ENCODE measurements around the gene PDS5A. TPM values are rescaled to one million over a fixed set of nuclear protein-coding genes. Genes with fewer than 3 reads are reported as not detected.

PDS5A gene
- total RNA-seq, 4 donors from 2014 or later, result 42.9 to 107 (median 68.9) TPM

DNA sequence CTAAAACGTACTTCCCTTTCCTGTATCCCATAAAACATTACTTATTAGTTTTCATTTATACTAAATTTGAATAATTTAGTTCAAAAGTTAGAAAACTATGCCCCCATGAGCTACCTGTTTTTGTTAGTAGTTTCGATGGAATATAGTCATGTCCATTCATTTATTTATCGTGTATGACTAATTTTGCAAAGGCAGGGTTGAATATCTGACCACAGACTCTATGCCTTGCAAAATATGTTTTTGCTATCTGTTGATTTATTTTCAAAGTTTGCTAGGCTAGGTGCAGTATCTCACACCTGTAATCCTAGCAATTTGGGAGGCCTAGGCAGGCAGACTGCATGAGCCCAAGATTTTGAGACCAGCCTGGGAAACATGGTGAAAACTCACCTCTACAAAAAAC lies 78.4 kb downstream of the PDS5A start:
- Histone ChIP-seq H3K27ac (no peak overlapping the region), H3K27me3 (no peaks in the 10 kb centered on the region), H3K4me3 (no peak overlapping the region), H3K4me1 (no peaks in the 10 kb centered on the region), H3K9me3 (no peaks in the 10 kb centered on the region), H3K36me3 (no peaks in the 10 kb centered on the region)
- no peak for DNase-seq
- intact Hi-C loops (cut with DNase I; ENCODE audit: low total_unique reads), result no loop called here
- no peak for TF ChIP-seq POLR2A (IDR thresholded peaks at IDR 0.05)
- TF ChIP-seq, protein P1, sequence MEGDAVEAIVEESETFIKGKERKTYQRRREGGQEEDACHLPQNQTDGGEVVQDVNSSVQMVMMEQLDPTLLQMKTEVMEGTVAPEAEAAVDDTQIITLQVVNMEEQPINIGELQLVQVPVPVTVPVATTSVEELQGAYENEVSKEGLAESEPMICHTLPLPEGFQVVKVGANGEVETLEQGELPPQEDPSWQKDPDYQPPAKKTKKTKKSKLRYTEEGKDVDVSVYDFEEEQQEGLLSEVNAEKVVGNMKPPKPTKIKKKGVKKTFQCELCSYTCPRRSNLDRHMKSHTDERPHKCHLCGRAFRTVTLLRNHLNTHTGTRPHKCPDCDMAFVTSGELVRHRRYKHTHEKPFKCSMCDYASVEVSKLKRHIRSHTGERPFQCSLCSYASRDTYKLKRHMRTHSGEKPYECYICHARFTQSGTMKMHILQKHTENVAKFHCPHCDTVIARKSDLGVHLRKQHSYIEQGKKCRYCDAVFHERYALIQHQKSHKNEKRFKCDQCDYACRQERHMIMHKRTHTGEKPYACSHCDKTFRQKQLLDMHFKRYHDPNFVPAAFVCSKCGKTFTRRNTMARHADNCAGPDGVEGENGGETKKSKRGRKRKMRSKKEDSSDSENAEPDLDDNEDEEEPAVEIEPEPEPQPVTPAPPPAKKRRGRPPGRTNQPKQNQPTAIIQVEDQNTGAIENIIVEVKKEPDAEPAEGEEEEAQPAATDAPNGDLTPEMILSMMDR (IDR thresholded peaks at IDR 0.05), result no peak

DNA sequence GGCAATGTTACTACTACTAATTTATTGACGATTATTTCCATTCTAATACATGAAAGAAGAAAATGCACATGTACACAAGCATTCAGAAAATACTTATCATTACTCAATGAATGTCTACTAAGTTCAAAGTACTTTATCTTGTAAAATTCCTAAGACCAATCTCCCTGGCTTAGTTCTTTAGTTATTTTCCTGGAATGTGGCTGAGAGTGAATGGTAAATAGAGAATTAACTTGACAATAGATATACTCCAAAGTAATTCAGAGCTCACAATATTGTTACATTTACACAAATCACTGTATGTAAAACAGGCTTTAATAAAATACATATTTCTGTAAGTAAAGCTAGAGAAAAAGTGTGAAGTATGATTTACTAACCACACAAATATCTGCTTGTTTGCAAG lies 79.7 kb downstream of the PDS5A start:
- H3K27me3 ChIP-seq, result no peaks in the 10 kb centered on the region
- intact Hi-C loops (cut with DNase I; ENCODE audit: low total_unique reads), result no loop called here
- no peaks in the 10 kb centered on the region for H3K36me3 ChIP-seq
- no peaks in the 10 kb centered on the region for H3K4me1 ChIP-seq
- no peak for TF ChIP-seq POLR2A (IDR thresholded peaks at IDR 0.05)
- TF ChIP-seq, protein P1 (IDR thresholded peaks at IDR 0.05), result no peak
- DNase-seq, result no peak
- no peak overlapping the region for H3K4me3 ChIP-seq
- no peak overlapping the region for H3K27ac ChIP-seq
- no peaks in the 10 kb centered on the region for H3K9me3 ChIP-seq

DNA sequence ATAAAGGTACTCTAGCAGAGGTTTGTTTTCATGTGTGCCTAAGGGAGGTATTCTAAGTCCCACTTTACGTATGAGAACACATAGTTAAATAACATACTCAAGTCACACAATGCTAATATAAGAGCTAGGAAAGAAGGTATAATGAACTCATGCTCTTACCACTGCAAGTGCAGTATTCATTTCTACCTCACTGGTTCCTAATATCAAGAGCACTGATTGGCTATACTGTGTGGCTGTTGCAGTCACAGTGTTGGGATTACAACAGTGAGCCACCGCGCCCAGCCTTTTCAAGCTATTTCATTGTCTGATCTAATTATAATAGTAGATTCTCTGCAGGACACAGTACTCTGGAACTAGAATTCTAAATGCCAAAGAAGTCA lies 84.0 kb downstream of the PDS5A start:
- intact Hi-C loops (cut with DNase I; ENCODE audit: low total_unique reads), result no loop called here
- no peaks in the 10 kb centered on the region for H3K36me3 ChIP-seq
- no peak overlapping the region for H3K27ac ChIP-seq
- no peaks in the 10 kb centered on the region for H3K27me3 ChIP-seq
- no peak overlapping the region for H3K4me3 ChIP-seq
- TF ChIP-seq, protein P1 (IDR thresholded peaks at IDR 0.05), result no peak
- TF ChIP-seq POLR2A (IDR thresholded peaks at IDR 0.05), result no peak
- no peaks in the 10 kb centered on the region for H3K9me3 ChIP-seq
- H3K4me1 ChIP-seq, result no peaks in the 10 kb centered on the region
- DNase-seq, result no peak

DNA sequence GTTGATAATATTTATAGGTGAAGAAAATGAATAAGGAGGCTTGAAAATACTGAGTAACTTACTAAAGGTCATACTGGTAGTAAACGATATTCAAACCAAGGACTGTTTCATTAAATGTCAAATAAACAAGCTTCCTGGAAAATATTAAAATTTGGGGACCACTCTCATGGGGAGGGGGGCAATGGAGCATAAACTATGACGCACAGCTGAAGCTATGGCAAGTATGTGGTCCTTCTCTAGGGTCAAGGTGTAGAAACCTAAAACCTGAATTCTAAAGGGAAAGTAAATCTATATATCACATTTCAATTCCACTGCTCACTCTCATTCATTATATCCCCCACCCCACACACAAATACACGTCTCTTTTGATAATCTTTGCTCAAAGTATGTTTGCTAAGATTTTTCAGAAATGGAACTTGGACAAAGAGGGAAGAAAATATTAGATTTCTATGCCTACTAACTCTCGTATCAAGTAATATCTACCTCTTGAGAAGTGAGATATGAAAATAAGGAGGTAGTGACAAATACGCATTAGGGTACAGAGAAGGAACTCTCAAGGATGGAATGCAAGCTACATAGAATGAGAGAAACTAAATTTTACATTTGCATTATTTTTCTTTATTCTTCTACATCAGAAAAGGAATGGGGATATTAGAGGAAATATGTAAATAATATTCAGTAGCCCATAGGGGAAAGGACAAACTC lies 84.6 kb downstream of the PDS5A start:
- H3K36me3 ChIP-seq, result no peaks in the 10 kb centered on the region
- H3K27ac ChIP-seq, result no peak overlapping the region
- no peaks in the 10 kb centered on the region for H3K9me3 ChIP-seq
- H3K27me3 ChIP-seq, result no peaks in the 10 kb centered on the region
- TF ChIP-seq POLR2A (IDR thresholded peaks at IDR 0.05), result no peak
- TF ChIP-seq, protein P1 (IDR thresholded peaks at IDR 0.05), result no peak
- H3K4me3 ChIP-seq, result no peak overlapping the region
- no peak for DNase-seq
- intact Hi-C loops (cut with DNase I; ENCODE audit: low total_unique reads), result no loop called here
- no peaks in the 10 kb centered on the region for H3K4me1 ChIP-seq

DNA sequence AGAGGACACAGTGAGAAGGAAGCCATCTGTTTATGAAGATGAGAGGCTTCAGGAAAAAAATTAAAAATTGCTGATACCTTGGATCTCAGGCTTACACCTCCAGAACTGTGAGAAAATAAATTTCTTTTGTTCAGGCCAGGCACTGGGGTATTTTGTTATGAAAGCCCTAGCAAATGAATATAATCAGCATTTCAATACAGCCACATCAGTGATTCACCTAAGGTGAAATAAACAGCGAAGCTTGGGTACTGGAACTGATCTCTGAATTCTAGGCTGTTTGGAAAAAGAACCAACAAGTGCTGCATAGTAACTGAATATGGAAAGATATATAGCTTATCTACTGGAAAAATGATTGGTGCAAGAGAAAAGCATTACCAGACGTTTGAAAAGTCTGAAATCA lies 88.5 kb downstream of the PDS5A start:
- DNase-seq, result no peak
- TF ChIP-seq POLR2A (IDR thresholded peaks at IDR 0.05), result no peak
- TF ChIP-seq, protein P1 (IDR thresholded peaks at IDR 0.05), result no peak
- H3K36me3 ChIP-seq, result no peaks in the 10 kb centered on the region
- H3K4me3 ChIP-seq, result no peak overlapping the region
- H3K9me3 ChIP-seq, result no peaks in the 10 kb centered on the region
- no peaks in the 10 kb centered on the region for H3K4me1 ChIP-seq
- H3K27me3 ChIP-seq, result no peaks in the 10 kb centered on the region
- H3K27ac ChIP-seq, result no peak overlapping the region
- intact Hi-C loops (cut with DNase I; ENCODE audit: low total_unique reads), result no loop called here
